ENCODE results near the gene ANKS1B. TPM values are rescaled to one million over a fixed set of nuclear protein-coding genes. Genes with fewer than 3 reads are reported as not detected.

The ANKS1B gene
- total RNA-seq, 3 donors from 2014 or later (not counting 1 experiment from before 2014, with no cell fraction given): not detected

- H3K36me3 Mint-ChIP-seq: peaks cover 15% of the 10 kb centered on the region
- peaks cover 16 to 26% of the 10 kb centered on the region in 2 donors for H3K9me3 Mint-ChIP-seq
- no peak overlapping the region for H3K27ac Mint-ChIP-seq
- Histone ChIP-seq H3K27ac (ENCODE audit: low read length) (no peak overlapping the region), H3K9me3 (ENCODE audit: control insufficient read depth, insufficient read depth, low read length) (peaks cover 10% of the 10 kb centered on the region), H3K4me3 (ENCODE audit: low read length) (no peak overlapping the region), H3K27me3 (ENCODE audit: control insufficient read depth, insufficient read depth, low read length) (no peaks in the 10 kb centered on the region), H3K4me1 (ENCODE audit: control insufficient read depth, insufficient read depth, low read length) (no peaks in the 10 kb centered on the region), H3K36me3 (ENCODE audit: control insufficient read depth, insufficient read depth, low read length) (no peaks in the 10 kb centered on the region)
- ATAC-seq (peak in 1 of 3 donors; percentile 17), DNase-seq (no peak)
- H3K4me1 Mint-ChIP-seq: no peaks in the 10 kb centered on the region
- 87% methylated on average over 4 of the region's 4 CpGs for WGBS (ENCODE audit: insufficient coverage)
- no peaks in the 10 kb centered on the region for H3K27me3 Mint-ChIP-seq (ENCODE audit: low read depth in 2 of 2)
- no peak for TF ChIP-seq CTCF (IDR thresholded peaks at IDR 0.05)
- H3K4me3 Mint-ChIP-seq: no peak overlapping the region
- intact Hi-C loops (cut with micrococcal nuclease): no loop called here
Measured at GRCh38 chr12:99618657-99619056, 366.1 kb downstream of the ANKS1B start.

DNA sequence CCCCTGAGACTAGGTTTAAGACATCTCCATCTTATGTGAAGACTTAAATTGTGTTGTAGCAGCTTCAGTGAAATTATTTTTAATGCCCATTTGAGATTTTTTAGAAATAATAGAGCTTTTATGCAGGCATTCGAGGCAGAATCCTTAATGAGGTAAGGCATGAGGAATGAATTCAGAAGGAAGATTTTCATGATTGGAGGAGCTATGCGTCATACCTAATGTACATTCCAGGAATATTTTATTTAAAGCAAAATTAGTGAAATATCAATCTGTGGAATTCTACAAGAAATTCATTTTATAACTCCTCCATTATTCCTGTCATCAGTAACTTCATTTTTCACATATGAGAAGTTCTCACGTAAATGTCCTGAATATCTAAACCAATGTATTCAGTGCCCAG, 373.1 kb downstream of the ANKS1B start:
- DNase-seq: no peak
- Mint-ChIP-seq H3K27ac (no peak overlapping the region), H3K27me3 (ENCODE audit: low read depth in 2 of 2) (no peaks in the 10 kb centered on the region), H3K9me3 (peaks cover 5 to 18% of the 10 kb centered on the region in 2 donors), H3K4me3 (no peak overlapping the region), H3K36me3 (peaks cover 8% of the 10 kb centered on the region), H3K4me1 (no peaks in the 10 kb centered on the region)
- Histone ChIP-seq H3K27ac (ENCODE audit: low read length) (no peak overlapping the region), H3K9me3 (ENCODE audit: control insufficient read depth, insufficient read depth, low read length) (no peaks in the 10 kb centered on the region), H3K27me3 (ENCODE audit: control insufficient read depth, insufficient read depth, low read length) (no peaks in the 10 kb centered on the region), H3K4me1 (ENCODE audit: control insufficient read depth, insufficient read depth, low read length) (no peaks in the 10 kb centered on the region), H3K4me3 (ENCODE audit: low read length) (no peak overlapping the region), H3K36me3 (ENCODE audit: control insufficient read depth, insufficient read depth, low read length) (no peaks in the 10 kb centered on the region)
- TF ChIP-seq CTCF (IDR thresholded peaks at IDR 0.05): no peak
- WGBS (ENCODE audit: insufficient coverage): 64% methylated on average over 1 of the region's 3 CpGs
- no peak for ATAC-seq
- intact Hi-C loops (cut with micrococcal nuclease): no loop called here

GRCh38 chr12:99611117-99611516, 373.6 kb downstream of the ANKS1B start:
- Histone ChIP-seq H3K36me3 (ENCODE audit: control insufficient read depth, insufficient read depth, low read length) (no peaks in the 10 kb centered on the region), H3K4me1 (ENCODE audit: control insufficient read depth, insufficient read depth, low read length) (no peaks in the 10 kb centered on the region), H3K27ac (ENCODE audit: low read length) (no peak overlapping the region), H3K27me3 (ENCODE audit: control insufficient read depth, insufficient read depth, low read length) (no peaks in the 10 kb centered on the region), H3K4me3 (ENCODE audit: low read length) (no peak overlapping the region), H3K9me3 (ENCODE audit: control insufficient read depth, insufficient read depth, low read length) (no peaks in the 10 kb centered on the region)
- TF ChIP-seq CTCF (IDR thresholded peaks at IDR 0.05): no peak
- 27% methylated on average over 1 of the region's 3 CpGs for WGBS (ENCODE audit: insufficient coverage)
- ATAC-seq: no peak
- H3K27me3 Mint-ChIP-seq (ENCODE audit: low read depth in 2 of 2): no peaks in the 10 kb centered on the region
- intact Hi-C loops (cut with micrococcal nuclease): no loop called here
- no peak for DNase-seq
- no peaks in the 10 kb centered on the region for H3K4me1 Mint-ChIP-seq
- H3K36me3 Mint-ChIP-seq: peaks cover 8% of the 10 kb centered on the region
- H3K9me3 Mint-ChIP-seq: peaks cover 5 to 18% of the 10 kb centered on the region in 2 donors
- H3K4me3 Mint-ChIP-seq: no peak overlapping the region
- H3K27ac Mint-ChIP-seq: no peak overlapping the region

DNA sequence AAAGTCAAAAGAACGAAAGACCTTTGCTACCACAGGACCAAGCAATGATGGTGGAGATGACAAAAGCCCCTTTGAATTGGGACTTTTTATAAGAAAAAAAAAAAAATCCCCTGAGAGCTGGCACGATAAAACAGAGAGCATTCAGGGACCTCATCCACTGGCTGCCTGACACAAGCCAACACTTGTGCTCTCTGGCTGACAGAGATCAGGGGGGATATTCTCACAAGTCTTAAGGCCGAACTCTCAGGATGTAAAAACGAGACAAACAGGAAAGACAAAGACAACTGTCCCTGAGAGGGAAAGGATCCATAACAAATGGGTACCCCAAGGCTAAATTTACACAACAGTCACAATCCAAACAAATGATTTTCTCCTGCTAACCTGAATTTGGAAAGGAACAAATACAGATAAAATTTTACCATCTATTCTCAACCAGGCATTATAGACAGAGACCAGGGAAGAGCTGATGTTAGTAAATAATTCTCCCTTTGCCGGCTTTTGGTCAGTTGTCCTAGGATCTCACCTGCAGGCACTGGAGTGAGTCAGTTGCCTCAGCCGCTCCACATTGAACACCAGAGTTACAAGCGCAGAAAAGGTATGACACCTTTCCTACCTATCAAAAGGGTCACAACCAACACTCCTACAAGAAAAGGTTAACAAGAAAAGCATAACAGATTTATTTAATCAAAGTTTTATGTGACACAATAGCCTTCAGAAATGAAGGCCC, 375.1 kb downstream of the ANKS1B start:
- no peaks in the 10 kb centered on the region for H3K27me3 ChIP-seq (ENCODE audit: control insufficient read depth, insufficient read depth, low read length)
- intact Hi-C loops (cut with micrococcal nuclease): no loop called here

More for the DNA sequence above, 375.1 kb downstream of the ANKS1B start:
- Histone ChIP-seq H3K4me1 (ENCODE audit: control insufficient read depth, insufficient read depth, low read length) (no peaks in the 10 kb centered on the region), H3K27ac (ENCODE audit: low read length) (no peak overlapping the region), H3K36me3 (ENCODE audit: control insufficient read depth, insufficient read depth, low read length) (no peaks in the 10 kb centered on the region), H3K4me3 (ENCODE audit: low read length) (no peak overlapping the region), H3K9me3 (ENCODE audit: control insufficient read depth, insufficient read depth, low read length) (no peaks in the 10 kb centered on the region)
- no peak for ATAC-seq
- Mint-ChIP-seq H3K4me1 (no peaks in the 10 kb centered on the region), H3K27ac (no peak overlapping the region), H3K36me3 (peaks cover 8% of the 10 kb centered on the region), H3K27me3 (ENCODE audit: low read depth in 2 of 2) (no peaks in the 10 kb centered on the region), H3K4me3 (no peak overlapping the region), H3K9me3 (peaks cover 3 to 14% of the 10 kb centered on the region in 2 donors)
- no peak for TF ChIP-seq CTCF (IDR thresholded peaks at IDR 0.05)
- DNase-seq: no peak
- 64% methylated on average over 7 of the region's 7 CpGs for WGBS (ENCODE audit: insufficient coverage)

Data from natural killer cell (primary cell).